ENCODE results near the gene PCDH9.

DNA sequence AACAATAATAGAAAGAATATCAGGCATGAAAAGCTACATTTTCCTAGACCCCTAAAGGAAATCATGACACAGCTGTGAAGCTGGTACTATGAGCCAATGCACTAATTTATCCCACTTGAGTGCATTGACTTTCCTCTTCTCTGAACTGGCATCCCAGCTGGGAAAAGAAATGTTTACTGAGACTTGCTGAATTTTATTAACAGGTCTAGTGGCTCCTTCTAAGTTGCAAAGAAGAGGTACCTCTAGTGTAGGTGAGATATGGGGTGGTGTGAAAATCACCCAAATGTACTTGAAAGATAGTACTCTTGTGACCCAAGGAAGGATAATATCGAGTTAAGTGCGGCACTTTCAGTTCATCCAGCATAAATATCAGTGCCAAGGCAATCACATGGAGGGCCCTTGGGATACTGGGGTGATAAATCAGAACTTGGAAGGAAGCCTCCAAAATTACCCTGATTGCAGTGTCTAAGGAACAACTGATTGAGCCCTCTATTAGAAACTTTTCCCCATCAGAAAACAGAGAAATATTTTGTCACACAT is 369.2 kb downstream of the PCDH9 start:
- TF ChIP-seq POLR2AphosphoS5 (IDR thresholded peaks at IDR 0.05; ENCODE audit: low read depth, low read length): no peak
- TF ChIP-seq TAF1 (IDR thresholded peaks at IDR 0.05; ENCODE audit: borderline replicate concordance, low read depth, low read length): no peak
- TF ChIP-seq POLR2A (IDR thresholded peaks at IDR 0.05; ENCODE audit: low read depth, low read length): no peak
